ENCODE results near the gene TMEM179.

GRCh38 chr14:104545942-104546501 is 58.5 kb downstream of the TMEM179 start:
- TF ChIP-seq CTCF (optimal IDR thresholded peaks at IDR 0.05 in 1 of 3, IDR thresholded peaks at IDR 0.05 in 1 of 3, conservative IDR thresholded peaks at IDR 0.05 in 1 of 3; ENCODE audit: extremely low read depth in 1 of 3, insufficient read depth in 2 of 3, low read length in 3 of 3) (no peak), EZH2 (IDR thresholded peaks at IDR 0.05; ENCODE audit: low read length) (no peak)
